Right lobe of liver (tissue), 4 donors: Measurements from ENCODE around the gene NUP210L.

ENCODE experiments used
- CTCF ChIP-seq, 4 donors: fragments of 200-600 bp in 3 of 4; fragments of 450-650 bp in 1 of 4; IDR thresholded peaks; one replicate each; pipeline versions ENCODE4 v1.5.1 to v1.8.0; 2016 to 2022; ENCODE audit warnings: antibody characterized with exemption in 4 of 4, mild to moderate bottlenecking in 2 of 4
- POLR2A ChIP-seq: fragments of 450-650 bp; IDR thresholded peaks from one replicate; pipeline ENCODE4 v1.6.1; 2017; ENCODE audit warnings: antibody characterized with exemption, mild to moderate bottlenecking
- donor health status: DM: no; HTN: no; CAD: no.
- donor health status: DM: no; HTN: no; CAD: no.
- donor health status: DM: no; HTN: yes; CAD: no.

- TF ChIP-seq CTCF (IDR thresholded peaks at IDR 0.05) = no peak
- TF ChIP-seq POLR2A = no peak
These were observed 11.3 kb upstream of the NUP210L start for GRCh38 chr1:154166207-154166606.
